HepG2 (cell line): ENCODE data around the gene RBM12. TPM values are rescaled to one million over a fixed set of nuclear protein-coding genes. Genes with fewer than 3 reads are reported as not detected.

Experiments
- ATF6 ChIP-seq: sonication (generic); formaldehyde crosslinking; conservative IDR thresholded peaks from 2 replicates; pipeline ENCODE4 v1.4.0; 2020; ENCODE audit warnings: missing genetic modification reagents
- CBFB ChIP-seq: sonication (generic); formaldehyde crosslinking; IDR thresholded peaks from 2 replicates; pipeline ENCODE4 v1.4.0; 2020; ENCODE audit warnings: missing genetic modification reagents
- CERS6 ChIP-seq: sonication (generic); formaldehyde crosslinking; IDR thresholded peaks from 2 replicates; pipeline ENCODE4 v1.5.0; 2020; ENCODE audit warnings: missing genetic modification reagents
- CHD2 ChIP-seq: IDR thresholded peaks from 2 replicates; pipeline ENCODE4 v1.6.1; 2011; ENCODE audit warnings: low read depth, low read length, improper control_type of control experiment
- CREBL2 ChIP-seq: sonication (generic); formaldehyde crosslinking; IDR thresholded peaks from 2 replicates; pipeline ENCODE4 v1.8.1; 2023; ENCODE audit warnings: missing genetic modification reagents, mild to moderate bottlenecking, borderline replicate concordance
- GMEB2 ChIP-seq: IDR thresholded peaks from 2 replicates; pipeline ENCODE4 v1.6.1; 2016; ENCODE audit warnings: missing biosample characterization, missing genetic modification reagents, low read depth
- HOXA5 ChIP-seq: sonication (generic); formaldehyde crosslinking; IDR thresholded peaks from 2 replicates; pipeline ENCODE4 v1.4.0; 2020; ENCODE audit warnings: missing genetic modification reagents
- KDM5B ChIP-seq: sonication (generic); formaldehyde crosslinking; IDR thresholded peaks from 2 replicates; pipeline ENCODE4 v1.4.0; 2020; ENCODE audit warnings: missing genetic modification reagents, mild to moderate bottlenecking, borderline replicate concordance
- MYC ChIP-seq: sonication (generic); formaldehyde crosslinking; IDR thresholded peaks from 2 replicates; pipeline ENCODE4 v1.9.0; 2021; ENCODE audit warnings: missing genetic modification reagents, borderline replicate concordance
- NFKBIZ ChIP-seq: IDR thresholded peaks from 2 replicates; pipeline ENCODE4 v1.6.1; 2018; ENCODE audit warnings: missing genetic modification reagents, missing compliant biosample characterization
- RFXANK ChIP-seq: IDR thresholded peaks from 2 replicates; pipeline ENCODE4 v1.6.1; 2016
- TP53 ChIP-seq: sonication (generic); formaldehyde crosslinking; conservative IDR thresholded peaks from 2 replicates; pipeline ENCODE4 v1.4.0; 2020; ENCODE audit warnings: missing genetic modification reagents
- ZBTB44 ChIP-seq: sonication (generic); formaldehyde crosslinking; IDR thresholded peaks from 2 replicates; pipeline ENCODE4 v1.4.0; 2020; ENCODE audit warnings: missing genetic modification reagents
- ZC3H13 ChIP-seq: sonication (generic); formaldehyde crosslinking; IDR thresholded peaks from 2 replicates; pipeline ENCODE4 v1.8.1; 2023; ENCODE audit warnings: mild to moderate bottlenecking, missing genetic modification reagents, moderate library complexity
- ZNF138 ChIP-seq: sonication (generic); formaldehyde crosslinking; IDR thresholded peaks from 2 replicates; pipeline ENCODE4 v1.5.0; 2020; ENCODE audit warnings: mild to moderate bottlenecking, low read depth, missing genetic modification reagents
- ZNF431 ChIP-seq: sonication (generic); formaldehyde crosslinking; IDR thresholded peaks from 2 replicates; pipeline ENCODE4 v1.9.0; 2022; ENCODE audit warnings: missing genetic modification reagents, low read depth, mild to moderate bottlenecking, borderline replicate concordance
- ZNF460 ChIP-seq: sonication (generic); formaldehyde crosslinking; IDR thresholded peaks from 2 replicates; pipeline ENCODE4 v1.5.1; 2020; ENCODE audit warnings: missing genetic modification reagents, mild to moderate bottlenecking, borderline replicate concordance
- ZNF512 ChIP-seq: sonication (generic); formaldehyde crosslinking; IDR thresholded peaks from 2 replicates; pipeline ENCODE4 v1.4.0; 2020; ENCODE audit warnings: mild to moderate bottlenecking, missing genetic modification reagents
- ZNF749 ChIP-seq: sonication (generic); formaldehyde crosslinking; IDR thresholded peaks from 2 replicates; pipeline ENCODE4 v1.8.0; 2022; ENCODE audit warnings: mild to moderate bottlenecking, missing genetic modification reagents, moderate library complexity, borderline replicate concordance
- ZSCAN22 ChIP-seq: sonication (generic); formaldehyde crosslinking; IDR thresholded peaks from 2 replicates; pipeline ENCODE4 v1.4.0; 2020; ENCODE audit warnings: mild to moderate bottlenecking, missing genetic modification reagents
- polyA plus RNA-seq, 8 experiments: library from polyadenylated mRNA; depleted of rRNA in 3 of 8; stranded (reverse) in 7 of 8; unstranded in 1 of 8; fragments of >200 nt; fragmentation: Illumina TruSeq in 4 of 8; extraction: Trizol in 4 of 8; gene quantifications; 2 replicates each; pipeline versions ENCODE4 v1.2.1 to v1.2.3, GENCODE V29; 2011 to 2016; ENCODE audit warnings: low read depth in 4 of 8, missing spikeins in 1 of 8, mixed read lengths in 1 of 8; ENCODE audit not compliant: insufficient read depth in 1 of 8
- total RNA-seq, 5 experiments: library from RNA; depleted of rRNA; stranded (reverse); fragments of >200 nt; fragmentation: Illumina TruSeq; extraction: Trizol; gene quantifications; 2 replicates each; pipeline ENCODE4 v1.2.3, GENCODE V29; 2016; ENCODE audit warnings: low read depth in 1 of 5

RBM12 gene
- total and polyA plus RNA-seq, 2 of the 13 experiments (the other 11 are each of a cell fraction or from before 2014, with no cell fraction given), result 97.9 to 104 TPM

- no peak; the same call in 1 of the 2 replicates for TF ChIP-seq ATF6
- TF ChIP-seq ZC3H13 (CRISPR knock-in tag), result no peak; the same call in 1 of the 2 replicates
- no peak; the same call in 1 of the 2 replicates for TF ChIP-seq RFXANK
- peak; percentile 88; the same call in 1 of the 2 replicates for TF ChIP-seq TP53 (CRISPR knock-in tag)
- TF ChIP-seq CERS6, result no peak
- TF ChIP-seq HOXA5 (CRISPR knock-in tag), result peak; percentile 65
- no peak for TF ChIP-seq CHD2
- peak; percentile 66; the same call in 1 of the 2 replicates for TF ChIP-seq ZSCAN22
- no peak for TF ChIP-seq ZNF431 (CRISPR knock-in tag)
- peak; percentile 53; the same call in 1 of the 2 replicates for TF ChIP-seq MYC (CRISPR knock-in tag)
- TF ChIP-seq KDM5B (CRISPR knock-in tag), result peak; percentile 90; the same call in 1 of the 2 replicates
- TF ChIP-seq NFKBIZ (CRISPR knock-in tag), result peak; percentile 47; the same call in 1 of the 2 replicates
- TF ChIP-seq ZNF460 (CRISPR knock-in tag), result peak; percentile 100
- TF ChIP-seq ZNF512 (CRISPR knock-in tag), result no peak
- TF ChIP-seq CREBL2 (CRISPR knock-in tag), result peak; percentile 80; the same call in 1 of the 2 replicates
- 0 out of 2 replicates have a peak, but pooled peaks have one; percentile 10 for TF ChIP-seq ZNF138 (CRISPR knock-in tag)
- peak; percentile 30; the same call in 1 of the 2 replicates for TF ChIP-seq ZNF749 (CRISPR knock-in tag)
- TF ChIP-seq ZBTB44, result 0 out of 2 replicates have a peak, but pooled peaks have one; percentile 86
- no peak for TF ChIP-seq CBFB (CRISPR knock-in tag)
- peak; percentile 17; the same call in 1 of the 2 replicates for TF ChIP-seq GMEB2
Measured at GRCh38 chr20:35616465-35617396, 48.0 kb downstream of the RBM12 start (continued).
